ENCODE results near the gene UGCG. TPM values are rescaled to one million over a fixed set of nuclear protein-coding genes. Genes with fewer than 3 reads are reported as not detected.

UGCG gene
- total RNA-seq, 4 donors from 2014 or later: 12.3 to 75.1 (median 34.5) TPM

DNA sequence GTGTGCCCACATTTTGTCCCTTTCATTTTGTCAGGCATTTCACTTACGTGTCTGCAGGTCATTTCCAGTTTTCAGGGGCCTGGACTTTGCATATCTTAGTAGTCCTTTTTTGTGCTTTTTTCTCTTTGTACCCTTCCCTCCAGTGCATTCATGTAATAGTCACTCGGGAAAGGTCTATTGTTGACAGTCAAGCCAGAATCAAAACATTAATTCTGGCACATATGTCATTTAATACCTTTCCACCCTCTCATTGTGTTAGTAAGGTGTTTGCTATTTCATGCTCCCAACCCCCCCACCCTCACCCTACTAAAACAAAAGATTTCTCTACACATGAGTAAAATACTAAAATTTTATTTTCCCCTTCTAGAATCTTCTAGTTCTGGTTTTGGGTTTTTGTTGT, 42.7 kb downstream of the UGCG start:
- Histone ChIP-seq H3K36me3 (no peaks in the 10 kb centered on the region), H3K9me3 (no peaks in the 10 kb centered on the region), H3K27me3 (no peaks in the 10 kb centered on the region), H3K4me1 (no peaks in the 10 kb centered on the region), H3K4me3 (no peak overlapping the region), H3K27ac (no peak overlapping the region)
- intact Hi-C loops (cut with DNase I; ENCODE audit: low total_unique reads): no loop called here
- no peak for DNase-seq
- TF ChIP-seq, protein P1, sequence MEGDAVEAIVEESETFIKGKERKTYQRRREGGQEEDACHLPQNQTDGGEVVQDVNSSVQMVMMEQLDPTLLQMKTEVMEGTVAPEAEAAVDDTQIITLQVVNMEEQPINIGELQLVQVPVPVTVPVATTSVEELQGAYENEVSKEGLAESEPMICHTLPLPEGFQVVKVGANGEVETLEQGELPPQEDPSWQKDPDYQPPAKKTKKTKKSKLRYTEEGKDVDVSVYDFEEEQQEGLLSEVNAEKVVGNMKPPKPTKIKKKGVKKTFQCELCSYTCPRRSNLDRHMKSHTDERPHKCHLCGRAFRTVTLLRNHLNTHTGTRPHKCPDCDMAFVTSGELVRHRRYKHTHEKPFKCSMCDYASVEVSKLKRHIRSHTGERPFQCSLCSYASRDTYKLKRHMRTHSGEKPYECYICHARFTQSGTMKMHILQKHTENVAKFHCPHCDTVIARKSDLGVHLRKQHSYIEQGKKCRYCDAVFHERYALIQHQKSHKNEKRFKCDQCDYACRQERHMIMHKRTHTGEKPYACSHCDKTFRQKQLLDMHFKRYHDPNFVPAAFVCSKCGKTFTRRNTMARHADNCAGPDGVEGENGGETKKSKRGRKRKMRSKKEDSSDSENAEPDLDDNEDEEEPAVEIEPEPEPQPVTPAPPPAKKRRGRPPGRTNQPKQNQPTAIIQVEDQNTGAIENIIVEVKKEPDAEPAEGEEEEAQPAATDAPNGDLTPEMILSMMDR (IDR thresholded peaks at IDR 0.05): no peak
- TF ChIP-seq POLR2A (IDR thresholded peaks at IDR 0.05): no peak

DNA sequence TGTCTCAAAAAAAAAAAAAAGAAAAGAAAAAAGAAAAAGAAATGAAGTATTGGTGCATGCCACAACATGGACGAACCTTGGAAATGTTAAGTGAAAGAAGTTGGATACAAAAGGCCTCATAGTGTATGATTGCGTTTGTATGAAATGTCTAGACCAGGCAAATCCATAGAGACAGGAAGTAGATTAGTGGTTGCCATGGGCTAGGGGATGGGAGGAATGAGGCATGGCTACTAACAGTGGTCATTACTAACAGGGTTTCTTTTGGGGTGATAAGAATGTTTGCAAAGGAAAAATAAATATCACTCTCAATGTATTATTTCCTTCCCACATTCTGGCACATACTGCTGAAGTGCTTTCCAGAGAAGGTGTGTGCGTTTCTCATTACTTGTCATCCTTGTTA, 44.1 kb downstream of the UGCG start:
- H3K27me3 ChIP-seq: no peaks in the 10 kb centered on the region
- H3K4me3 ChIP-seq: no peak overlapping the region
- no peak for DNase-seq
- no peaks in the 10 kb centered on the region for H3K9me3 ChIP-seq
- H3K36me3 ChIP-seq: no peaks in the 10 kb centered on the region
- TF ChIP-seq, protein P1 (IDR thresholded peaks at IDR 0.05): no peak
- TF ChIP-seq POLR2A (IDR thresholded peaks at IDR 0.05): no peak
- intact Hi-C loops (cut with DNase I; ENCODE audit: low total_unique reads): no loop called here
- no peaks in the 10 kb centered on the region for H3K4me1 ChIP-seq
- H3K27ac ChIP-seq: no peak overlapping the region

DNA sequence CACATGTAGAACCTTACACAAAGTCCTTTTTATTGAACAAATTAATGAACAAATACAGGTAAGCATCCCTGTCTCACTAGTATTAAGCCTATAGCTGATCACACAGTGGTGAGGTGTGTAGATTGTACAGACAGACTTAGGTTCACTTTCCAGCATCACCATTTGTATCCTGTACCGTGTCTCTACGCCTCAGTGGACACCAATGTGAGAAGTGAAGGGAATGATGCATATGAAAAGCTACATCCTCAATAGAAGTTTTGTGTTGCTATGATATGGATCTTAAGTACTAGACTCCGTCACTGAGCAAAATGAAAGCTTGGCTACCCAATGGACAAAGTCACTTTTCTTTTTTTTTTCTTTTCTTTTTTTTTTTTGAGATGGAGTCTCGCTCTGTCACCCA, 46.6 kb downstream of the UGCG start:
- Histone ChIP-seq H3K4me3 (no peak overlapping the region), H3K27me3 (no peaks in the 10 kb centered on the region), H3K36me3 (no peaks in the 10 kb centered on the region), H3K9me3 (no peaks in the 10 kb centered on the region), H3K27ac (no peak overlapping the region), H3K4me1 (no peaks in the 10 kb centered on the region)
- intact Hi-C loops (cut with DNase I; ENCODE audit: low total_unique reads): no loop called here
- DNase-seq: no peak
- TF ChIP-seq POLR2A (IDR thresholded peaks at IDR 0.05): no peak
- TF ChIP-seq, protein P1 (IDR thresholded peaks at IDR 0.05): no peak

DNA sequence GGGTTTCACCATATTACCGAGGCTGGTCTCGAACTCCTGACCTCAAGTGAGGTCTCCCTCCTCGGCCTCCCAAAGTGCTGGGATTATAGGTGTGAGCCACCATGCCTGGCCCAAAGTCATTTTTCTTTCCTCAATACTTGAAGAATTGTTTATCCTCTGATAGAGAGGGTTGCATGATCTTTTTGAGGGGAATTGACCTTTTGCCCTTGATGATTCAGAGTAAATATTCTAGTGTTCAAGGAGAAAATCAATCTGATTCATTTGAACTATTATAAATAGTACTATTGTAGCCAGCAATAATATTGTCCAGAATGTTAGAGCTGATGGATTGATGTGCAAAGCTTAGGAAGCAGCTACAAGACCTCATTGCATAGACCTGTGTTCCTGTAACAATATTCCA, 47.1 kb downstream of the UGCG start:
- H3K4me3 ChIP-seq: no peak overlapping the region
- H3K27me3 ChIP-seq: no peaks in the 10 kb centered on the region
- H3K4me1 ChIP-seq: no peaks in the 10 kb centered on the region
- intact Hi-C loops (cut with DNase I; ENCODE audit: low total_unique reads): no loop called here
- no peaks in the 10 kb centered on the region for H3K9me3 ChIP-seq
- no peak overlapping the region for H3K27ac ChIP-seq
- no peaks in the 10 kb centered on the region for H3K36me3 ChIP-seq
- no peak for DNase-seq
- TF ChIP-seq, protein P1 (IDR thresholded peaks at IDR 0.05): no peak
- TF ChIP-seq POLR2A (IDR thresholded peaks at IDR 0.05): no peak

DNA sequence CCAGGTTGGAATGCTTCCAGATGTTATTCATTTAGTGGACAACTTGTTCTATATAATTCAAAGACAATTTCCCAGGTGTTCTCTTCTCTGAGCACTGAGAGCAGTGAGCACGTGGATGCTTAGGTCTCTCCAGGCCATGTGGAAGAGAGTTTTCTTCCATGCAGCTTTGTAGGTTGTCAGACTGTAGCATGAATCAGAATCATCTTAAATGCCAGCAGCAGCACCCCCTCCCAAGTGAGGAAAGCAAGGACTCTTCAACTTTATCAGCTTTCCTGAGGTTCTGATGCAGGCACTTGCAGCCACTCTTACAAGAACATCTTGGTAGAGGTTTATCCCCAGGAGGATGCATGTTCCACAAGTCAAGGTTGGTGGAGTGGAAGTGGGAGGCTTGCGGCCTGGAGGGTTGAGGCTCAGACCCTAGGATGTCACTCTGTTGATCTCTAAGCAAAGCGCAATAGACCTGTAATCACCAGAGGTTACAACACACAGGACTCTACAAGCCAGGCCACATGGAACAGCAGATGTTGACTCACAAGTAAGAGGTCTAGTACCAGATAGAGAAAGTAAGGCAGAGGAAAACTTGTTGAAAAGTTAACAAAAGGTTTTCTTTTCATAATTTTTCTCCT, 47.7 kb downstream of the UGCG start:
- DNase-seq: no peak
- Histone ChIP-seq H3K4me3 (no peak overlapping the region), H3K4me1 (no peaks in the 10 kb centered on the region), H3K9me3 (no peaks in the 10 kb centered on the region), H3K27ac (no peak overlapping the region), H3K27me3 (no peaks in the 10 kb centered on the region), H3K36me3 (no peaks in the 10 kb centered on the region)
- intact Hi-C loops (cut with DNase I; ENCODE audit: low total_unique reads): no loop called here
- TF ChIP-seq POLR2A (IDR thresholded peaks at IDR 0.05): no peak
- TF ChIP-seq, protein P1 (IDR thresholded peaks at IDR 0.05): no peak
